Measurements from ENCODE around the gene HES2.
A peak's percentile ranks its signal among the peaks of the same experiment; 100 is the strongest.
"Not testable (repeated sequence)": the region's sequence is repeated elsewhere in the genome, so short reads cannot be mapped to it uniquely, and the experiment has no call there.

Gene HES2

GRCh38 chr1:6418668-6419396 is 887 bp downstream of the HES2 start:
- DNase-seq (ENCODE audit: low read depth in 2 of 2): no peak

- DNase-seq (ENCODE audit: low read depth in 2 of 2): no peak
These were observed 1.6 kb downstream of the HES2 start for GRCh38 chr1:6417961-6418667.

GRCh38 chr1:6416906-6417305 is 2.8 kb downstream of the HES2 start:
- DNase-seq (ENCODE audit: low read depth in 2 of 2): no peak

- no peak for DNase-seq (ENCODE audit: low read depth in 2 of 2)
These were observed 3.4 kb downstream of the HES2 start for GRCh38 chr1:6416295-6416656.

- DNase-seq (ENCODE audit: low read depth in 2 of 2): no peak
These were observed 4.7 kb downstream of the HES2 start for GRCh38 chr1:6414881-6415626.

GRCh38 chr1:6414443-6414844 is 5.3 kb downstream of the HES2 start:
- peak; percentile 5 to 10 for DNase-seq (ENCODE audit: low read depth in 2 of 2)

GRCh38 chr1:6412896-6413295 is 6.8 kb downstream of the HES2 start:
- DNase-seq (ENCODE audit: low read depth in 2 of 2): no peak

GRCh38 chr1:6410248-6410893 is 9.3 kb downstream of the HES2 start:
- DNase-seq (ENCODE audit: low read depth in 2 of 2): no peak

GRCh38 chr1:6409733-6410132 is 10.0 kb downstream of the HES2 start:
- DNase-seq (ENCODE audit: low read depth in 2 of 2): no peak

GRCh38 chr1:6409053-6409452 is 10.7 kb downstream of the HES2 start:
- DNase-seq (ENCODE audit: low read depth in 2 of 2): no peak

- DNase-seq (ENCODE audit: low read depth in 2 of 2): no peak
These were observed 11.7 kb downstream of the HES2 start for GRCh38 chr1:6408023-6408422.

GRCh38 chr1:6401673-6402072 is 18.0 kb downstream of the HES2 start:
- DNase-seq (ENCODE audit: low read depth in 2 of 2): no peak

- DNase-seq (ENCODE audit: low read depth in 2 of 2): no peak
These were observed 20.4 kb downstream of the HES2 start for GRCh38 chr1:6399294-6399693.

GRCh38 chr1:6397844-6398441 is 21.8 kb downstream of the HES2 start:
- DNase-seq (ENCODE audit: low read depth in 2 of 2): no peak

GRCh38 chr1:6396998-6397397 is 22.7 kb downstream of the HES2 start:
- no peak for DNase-seq (ENCODE audit: low read depth in 2 of 2)

GRCh38 chr1:6395781-6396244 is 23.9 kb downstream of the HES2 start:
- DNase-seq (ENCODE audit: low read depth in 2 of 2): not testable (repeated sequence)

GRCh38 chr1:6395130-6395529 is 24.6 kb downstream of the HES2 start:
- not testable (repeated sequence) for DNase-seq (ENCODE audit: low read depth in 2 of 2)

GRCh38 chr1:6393400-6394187 is 26.1 kb downstream of the HES2 start, which contains the start of gene ACOT7:
Gene ACOT7 (minus strand): TSS chr1:6393767. CDS start chr1:6393399, 368 bp downstream.
- DNase-seq (ENCODE audit: low read depth in 2 of 2): peak; percentile 60 to 66

GRCh38 chr1:6392809-6393399 is 26.8 kb downstream of the HES2 start:
- no peak for DNase-seq (ENCODE audit: low read depth in 2 of 2)

Measured in fibroblast of skin of left quadriceps (primary cell).